ENCODE data around the gene KLHL13.
"Not testable (repeated sequence)": the region's sequence is repeated elsewhere in the genome, so short reads cannot be mapped to it uniquely, and the experiment has no call there.

The KLHL13 gene

GRCh38 chrX:118116713-118117550 is at the start of gene KLHL13:
TSS of gene KLHL13 (minus strand) at chrX:118116810. CDS start at chrX:118028473, 88,337 bp downstream.
- DNase-seq = peak; percentile 8

GRCh38 chrX:118164138-118164537 is 47.5 kb upstream of the KLHL13 start:
- DNase-seq = peak; percentile 5

GRCh38 chrX:118156953-118157608 is 40.5 kb upstream of the KLHL13 start:
- no peak for DNase-seq

- no peak for DNase-seq
These were observed 39.8 kb upstream of the KLHL13 start for GRCh38 chrX:118156254-118156952.

GRCh38 chrX:118153270-118153669 is 36.7 kb upstream of the KLHL13 start:
- DNase-seq = no peak

- DNase-seq = no peak
These were observed 36.1 kb upstream of the KLHL13 start for GRCh38 chrX:118152721-118153120.

GRCh38 chrX:118148737-118149136 is 32.1 kb upstream of the KLHL13 start:
- DNase-seq = no peak

GRCh38 chrX:118147771-118148170 is 31.2 kb upstream of the KLHL13 start:
- not testable (repeated sequence) for DNase-seq

- DNase-seq = peak; percentile 1
These were observed 27.0 kb upstream of the KLHL13 start for GRCh38 chrX:118143578-118143977.

- no peak for DNase-seq
These were observed 14.7 kb upstream of the KLHL13 start for GRCh38 chrX:118131336-118131735.

- DNase-seq = no peak
These were observed 13.1 kb upstream of the KLHL13 start for GRCh38 chrX:118129681-118130080.

GRCh38 chrX:118128724-118129123 is 12.1 kb upstream of the KLHL13 start:
- no peak for DNase-seq

GRCh38 chrX:118126286-118126685 is 9.7 kb upstream of the KLHL13 start:
- peak; percentile 5 for DNase-seq

- DNase-seq = not testable (repeated sequence)
These were observed 7.6 kb upstream of the KLHL13 start for GRCh38 chrX:118124243-118124642.

GRCh38 chrX:118117741-118118140 is 1.1 kb upstream of the KLHL13 start:
- DNase-seq = no peak

GRCh38 chrX:118115953-118116712 is 477 bp downstream of the KLHL13 start:
- DNase-seq = no peak

- no peak for DNase-seq
These were observed 1.6 kb downstream of the KLHL13 start for GRCh38 chrX:118114971-118115370.

GRCh38 chrX:118109065-118109464 is 7.5 kb downstream of the KLHL13 start:
- DNase-seq = no peak

GRCh38 chrX:118108304-118108703 is 8.3 kb downstream of the KLHL13 start:
- no peak for DNase-seq

- DNase-seq = no peak
These were observed 16.5 kb downstream of the KLHL13 start for GRCh38 chrX:118100091-118100490.

- DNase-seq = no peak
These were observed 28.5 kb downstream of the KLHL13 start for GRCh38 chrX:118088084-118088483.

GRCh38 chrX:118074196-118074595 is 42.4 kb downstream of the KLHL13 start:
- DNase-seq = no peak

Data from suppressor macrophage treated with lipopolysaccharide for 4 hours (primary cell).